PC-3 (cell line): ENCODE data around the gene KRT83.

Source experiments
- EZH2phosphoT487 ChIP-seq: fragments of 300-600 bp; sonication (generic); IDR thresholded peaks from 2 replicates; pipeline ENCODE4 v1.6.1; 2018; ENCODE audit warnings: mild to moderate bottlenecking, antibody characterized with exemption, low read length, borderline replicate concordance
- TF ChIP-seq, protein P1 (sequence below): fragments of 300-600 bp; sonication (generic); conservative IDR thresholded peaks from 2 replicates; pipeline ENCODE4 v1.5.1; 2017; ENCODE audit warnings: antibody characterized with exemption, low read depth, mild to moderate bottlenecking, low read length

DNA sequence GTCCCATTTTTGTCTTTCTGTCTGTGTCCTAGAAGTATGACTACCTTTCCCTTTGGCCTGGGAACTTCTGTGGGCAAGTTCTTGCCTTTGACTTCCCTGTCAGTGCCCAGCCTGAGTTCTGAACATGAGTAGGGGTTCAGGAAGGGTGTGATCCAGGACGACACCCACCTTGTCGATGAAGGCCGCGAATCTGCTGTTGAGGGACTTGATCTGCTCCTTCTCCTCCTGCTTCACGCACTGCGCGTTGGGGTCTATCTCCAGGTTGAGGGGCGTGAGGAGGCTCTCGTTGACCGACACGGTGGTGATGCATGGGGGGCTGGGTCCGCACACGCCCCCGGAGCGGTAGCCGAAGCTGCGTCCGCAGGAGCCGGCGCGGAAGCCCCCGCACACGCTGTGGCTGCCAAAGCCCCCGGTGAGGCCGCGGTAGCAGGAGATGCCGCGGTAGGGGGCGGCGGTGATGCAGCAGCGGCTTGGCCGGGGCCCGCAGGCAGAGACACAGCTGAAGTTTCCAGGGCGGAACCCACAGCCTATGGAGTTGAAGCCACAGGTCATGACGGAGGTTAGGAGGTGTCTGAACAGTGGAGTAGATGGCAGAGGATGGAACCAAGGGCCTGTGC lies at the start of gene KRT83:
- TF ChIP-seq, protein P1, sequence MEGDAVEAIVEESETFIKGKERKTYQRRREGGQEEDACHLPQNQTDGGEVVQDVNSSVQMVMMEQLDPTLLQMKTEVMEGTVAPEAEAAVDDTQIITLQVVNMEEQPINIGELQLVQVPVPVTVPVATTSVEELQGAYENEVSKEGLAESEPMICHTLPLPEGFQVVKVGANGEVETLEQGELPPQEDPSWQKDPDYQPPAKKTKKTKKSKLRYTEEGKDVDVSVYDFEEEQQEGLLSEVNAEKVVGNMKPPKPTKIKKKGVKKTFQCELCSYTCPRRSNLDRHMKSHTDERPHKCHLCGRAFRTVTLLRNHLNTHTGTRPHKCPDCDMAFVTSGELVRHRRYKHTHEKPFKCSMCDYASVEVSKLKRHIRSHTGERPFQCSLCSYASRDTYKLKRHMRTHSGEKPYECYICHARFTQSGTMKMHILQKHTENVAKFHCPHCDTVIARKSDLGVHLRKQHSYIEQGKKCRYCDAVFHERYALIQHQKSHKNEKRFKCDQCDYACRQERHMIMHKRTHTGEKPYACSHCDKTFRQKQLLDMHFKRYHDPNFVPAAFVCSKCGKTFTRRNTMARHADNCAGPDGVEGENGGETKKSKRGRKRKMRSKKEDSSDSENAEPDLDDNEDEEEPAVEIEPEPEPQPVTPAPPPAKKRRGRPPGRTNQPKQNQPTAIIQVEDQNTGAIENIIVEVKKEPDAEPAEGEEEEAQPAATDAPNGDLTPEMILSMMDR: no peak
- no peak for TF ChIP-seq EZH2phosphoT487
